PC-9 (cell line): ENCODE results near the gene PIP5K1A.

Source experiments
- CTCF ChIP-seq: fragments of 200-600 bp; sonication (generic); conservative IDR thresholded peaks from 2 replicates; pipeline ENCODE4 v1.6.1; 2017; ENCODE audit warnings: mixed run types, antibody characterized with exemption, mild to moderate bottlenecking, moderate library complexity
- EZH2 ChIP-seq: fragments of 200-600 bp; sonication (generic); IDR thresholded peaks from 2 replicates; pipeline ENCODE4 v1.8.0; 2017; ENCODE audit warnings: antibody characterized with exemption, low read depth

- TF ChIP-seq CTCF (no peak), EZH2 (no peak)
Observed at GRCh38 chr1:151198254-151199127, at the start of gene PIP5K1A.
